NOMO-1 treated with DMSO at 0.1 percent for 48 hours (cell line): Measurements from ENCODE around the gene KSR1.
"Not testable (repeated sequence)": the region's sequence is repeated elsewhere in the genome, so short reads cannot be mapped to it uniquely, and the experiment has no call there.

Experiments
- DNase-seq: peaks from one replicate; lab custom pipeline; 2025; ENCODE audit not compliant: unreplicated experiment; lab: John Stamatoyannopoulos, UW

The KSR1 gene

GRCh38 chr17:27671591-27671910 lies 215.3 kb downstream of the KSR1 start:
- DNase-seq: no peak

- DNase-seq: not testable (repeated sequence)
Measured at GRCh38 chr17:27671977-27672480, 215.8 kb downstream of the KSR1 start.

- no peak for DNase-seq
Measured at GRCh38 chr17:27674335-27674734, 218.1 kb downstream of the KSR1 start.
